Hematopoietic multipotent progenitor cell (in vitro differentiated cells): Measurements from ENCODE around the gene COBL. TPM values are rescaled to one million over a fixed set of nuclear protein-coding genes. Genes with fewer than 3 reads are reported as not detected.

Experiments used
- DNase-seq, 3 donors: peaks; one replicate each; pipeline ENCODE4 v3.0.0-alpha.2; 2011 to 2015; ENCODE audit warnings: low read depth in 2 of 3, low spot score in 2 of 3
- total RNA-seq: library from RNA; depleted of rRNA; stranded (reverse); fragments of >200 nt; gene quantifications from one replicate; pipeline ENCODE4 v1.2.3, GENCODE V29; 2012

The COBL gene
- total RNA-seq, 1 donor: 0.27 TPM

DNA sequence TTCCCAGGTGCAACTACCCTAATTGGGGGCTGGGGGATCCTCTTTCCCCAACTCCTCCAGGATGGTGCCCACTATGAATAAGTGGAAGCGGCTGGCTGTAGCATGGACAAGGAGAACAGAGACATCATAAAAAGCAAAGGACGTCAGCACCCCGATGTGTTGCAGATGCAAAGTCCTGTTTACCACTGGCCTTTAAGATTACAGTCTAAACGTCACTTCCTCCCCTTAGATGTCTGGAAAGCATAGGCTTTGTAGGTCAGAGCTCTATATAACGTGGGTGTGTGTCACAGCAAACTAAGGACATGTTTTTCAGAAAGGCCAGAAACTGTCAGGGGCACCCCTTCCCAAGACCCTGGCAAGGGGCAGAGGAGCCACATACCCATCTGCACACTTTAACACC is 7.9 kb downstream of the COBL start:
- no peak for DNase-seq

DNA sequence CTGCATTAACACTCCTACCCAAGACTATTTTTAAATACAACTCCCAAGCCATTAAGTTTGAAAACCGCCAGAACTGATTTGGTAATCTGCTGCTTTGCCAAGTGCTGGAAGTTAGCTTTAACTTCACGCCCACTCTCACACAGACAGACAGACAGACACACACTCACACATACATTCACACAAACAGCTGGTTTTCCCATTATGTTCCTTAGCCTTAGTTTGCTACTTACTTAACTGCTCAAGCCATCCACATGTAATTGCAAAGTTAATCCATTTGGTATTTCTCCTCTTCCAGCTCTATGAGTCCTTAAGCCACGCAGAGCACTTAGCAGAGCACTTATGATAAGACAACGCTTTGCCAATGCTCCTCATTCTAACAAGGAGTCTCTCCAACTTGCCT is 8.3 kb downstream of the COBL start:
- no peak for DNase-seq

DNA sequence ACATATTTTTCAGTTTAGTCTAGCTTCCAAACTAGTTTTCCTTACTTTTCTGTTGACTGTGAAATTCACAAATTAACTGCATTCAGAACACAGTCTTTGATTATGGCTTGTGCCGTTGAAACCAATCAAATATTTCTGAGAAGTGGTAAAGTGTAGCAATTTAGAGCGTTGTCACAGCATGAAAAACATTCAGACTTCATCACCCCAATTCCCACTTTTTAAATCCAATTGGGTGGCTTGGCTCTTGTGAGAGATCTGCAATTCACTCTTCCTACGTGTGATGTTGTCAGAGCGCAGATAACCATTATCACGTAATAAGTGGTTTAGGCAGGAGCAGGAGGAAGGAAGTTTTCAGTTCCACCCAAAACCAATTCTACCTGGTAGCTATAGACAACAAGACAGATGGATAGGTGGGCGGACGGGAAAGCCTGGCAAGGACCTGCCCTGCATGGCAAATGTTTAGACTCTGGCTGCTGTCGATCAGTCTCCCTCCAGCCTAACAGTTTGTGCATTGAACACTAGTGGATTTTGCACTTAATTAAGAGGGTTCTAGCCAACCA is 8.9 kb downstream of the COBL start:
- no peak for DNase-seq

DNA sequence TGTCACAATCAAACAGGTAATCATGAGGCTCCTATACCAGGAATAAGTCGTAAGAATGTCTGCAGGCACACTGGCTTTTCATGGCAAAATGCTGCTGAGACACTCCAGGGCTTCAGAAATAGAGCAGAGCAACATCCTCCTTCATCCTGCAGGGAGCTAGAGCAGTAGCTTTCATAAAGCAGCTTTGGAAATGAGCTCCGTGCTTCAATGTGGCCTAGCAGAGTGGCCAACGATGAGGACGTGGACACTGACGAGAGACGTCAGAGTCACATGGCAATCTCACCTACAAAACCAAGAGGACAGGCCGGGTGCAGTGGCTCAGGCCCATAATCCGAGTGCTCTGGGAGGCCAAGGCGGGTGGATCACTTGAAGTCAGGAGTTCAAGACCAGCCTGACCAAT is 9.8 kb downstream of the COBL start:
- DNase-seq: no peak

DNA sequence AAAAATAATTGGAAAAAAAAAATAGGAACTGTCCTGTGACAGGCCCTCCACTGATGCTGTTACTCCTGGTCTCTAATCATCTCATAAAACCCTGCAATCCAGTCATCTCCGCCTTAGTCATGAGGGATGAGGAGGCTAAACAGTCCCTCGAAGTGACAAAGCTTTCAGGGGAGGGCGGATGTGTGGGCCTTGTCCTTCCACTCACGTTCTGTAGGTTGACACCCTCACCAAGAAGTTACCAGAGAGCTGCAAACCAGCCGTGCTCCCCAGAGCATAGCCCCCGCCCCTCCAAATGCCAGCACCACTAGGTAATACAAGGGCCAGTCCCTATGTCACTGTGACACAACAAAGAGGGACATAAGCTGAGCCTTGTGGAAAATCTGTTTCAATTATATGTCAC is 11.9 kb downstream of the COBL start:
- no peak for DNase-seq

DNA sequence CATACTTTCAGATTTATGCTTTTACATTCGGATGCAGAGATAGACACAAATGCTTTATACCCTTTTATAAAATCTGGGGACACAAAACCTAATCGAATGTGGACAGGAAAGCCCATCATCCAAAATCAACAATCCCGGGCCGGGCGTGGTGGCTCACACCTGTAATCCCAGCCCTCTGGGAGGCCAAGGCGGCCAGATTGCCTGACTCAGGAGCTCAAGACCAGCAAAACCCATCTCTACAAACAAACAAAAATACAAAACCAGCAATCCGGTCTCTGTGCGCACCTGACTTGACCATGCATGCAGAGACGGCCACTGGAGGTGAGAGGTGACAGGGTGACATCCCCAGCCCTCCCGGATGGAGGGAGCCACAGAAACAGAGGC is 13.5 kb downstream of the COBL start:
- DNase-seq: no peak

DNA sequence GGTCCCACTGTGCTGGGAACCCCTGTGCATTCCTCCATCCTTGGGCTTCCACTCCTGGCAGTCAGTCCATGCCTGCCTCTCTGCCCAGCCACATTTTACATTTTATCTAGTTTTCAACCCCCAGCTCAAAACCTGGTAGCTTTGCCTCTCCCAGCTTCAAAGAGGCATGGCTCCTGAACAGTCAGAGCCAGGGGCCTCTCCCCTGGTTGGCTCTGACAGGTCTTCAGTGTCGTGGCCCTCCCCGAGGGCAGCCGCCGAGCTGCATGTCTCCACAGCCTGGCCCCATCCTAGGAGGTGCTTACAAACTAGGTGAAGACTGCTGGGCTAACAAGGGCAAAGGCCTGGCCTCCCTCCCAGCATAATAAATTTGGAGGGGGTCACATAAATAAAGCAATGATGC is 14.8 kb downstream of the COBL start:
- no peak for DNase-seq

DNA sequence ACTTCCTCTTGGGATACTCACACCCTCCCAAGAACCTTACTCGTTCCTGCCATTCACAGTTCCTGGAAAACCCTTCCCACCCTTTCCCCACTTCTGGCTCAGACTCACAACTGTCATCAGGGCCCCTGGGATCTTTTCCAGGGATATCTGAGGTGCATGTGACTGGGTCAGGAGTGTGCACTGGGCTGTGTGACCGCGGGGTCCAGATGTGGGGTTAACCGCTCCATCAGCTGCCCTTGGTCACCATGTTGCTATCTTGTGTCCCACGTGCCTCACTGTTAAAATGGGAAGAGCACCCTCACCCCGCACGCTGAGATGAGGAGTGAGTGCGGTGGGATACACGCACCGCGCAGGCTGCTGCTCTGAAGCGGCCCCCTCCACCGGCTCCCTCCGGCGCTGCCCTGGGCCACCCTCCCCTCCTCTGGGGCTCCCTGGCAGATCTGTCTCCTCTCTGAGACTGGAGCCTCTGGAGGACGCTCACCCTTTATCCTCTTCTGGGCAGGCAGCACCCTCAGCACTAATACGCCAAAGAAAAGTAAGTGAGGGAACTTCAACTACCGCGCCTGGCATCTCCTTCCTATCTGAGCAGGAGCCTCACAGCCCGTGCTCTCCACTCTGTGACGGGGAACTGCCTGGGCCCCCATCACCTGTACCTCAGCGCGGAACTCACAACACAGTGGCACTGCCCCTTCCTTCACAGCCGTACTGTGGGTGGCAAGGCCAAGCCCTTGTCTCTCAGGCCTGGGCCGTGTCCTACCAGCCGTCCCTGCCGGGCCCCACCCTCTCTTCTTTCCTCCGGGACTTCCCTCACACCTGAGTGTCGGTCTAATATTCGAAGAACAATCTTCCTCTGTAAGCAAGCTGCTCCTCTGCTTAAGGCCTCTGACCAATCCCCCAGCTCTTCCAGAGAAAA is 15.6 kb downstream of the COBL start:
- no peak for DNase-seq

DNA sequence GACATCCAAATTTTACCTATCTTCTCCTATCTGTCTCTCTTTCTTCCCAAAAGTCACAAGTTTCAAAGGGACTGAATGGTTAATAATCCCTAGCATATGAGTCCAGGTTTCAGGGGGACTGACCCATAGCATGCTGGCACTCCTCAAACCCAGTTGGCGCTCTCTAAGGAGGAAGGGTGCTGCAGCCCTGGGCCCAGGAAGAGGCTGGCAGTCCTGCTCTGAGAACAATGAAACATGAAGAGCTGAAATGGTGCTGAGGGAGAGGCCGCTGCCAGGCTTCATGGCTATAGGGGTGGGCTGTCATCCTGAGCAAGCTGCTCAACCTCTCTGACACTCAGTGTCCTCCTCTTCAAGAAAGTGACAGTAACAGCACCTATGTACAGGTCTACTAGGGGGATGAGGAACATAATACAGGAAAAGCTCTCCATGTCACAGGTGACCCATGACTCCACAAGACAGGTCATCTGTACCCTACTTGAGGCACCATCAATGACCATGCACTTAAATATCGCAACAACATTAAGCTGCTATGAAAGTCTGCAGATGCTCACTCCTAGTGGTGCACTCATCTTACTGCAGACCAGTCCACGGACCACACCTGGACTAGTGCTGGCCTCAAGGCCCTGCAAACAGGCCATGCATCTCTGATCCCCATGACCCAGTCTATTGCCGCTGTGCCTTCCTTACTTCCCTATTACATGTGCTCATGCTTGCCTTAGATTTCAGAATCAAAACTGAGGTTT is 17.0 kb downstream of the COBL start:
- no peak for DNase-seq

DNA sequence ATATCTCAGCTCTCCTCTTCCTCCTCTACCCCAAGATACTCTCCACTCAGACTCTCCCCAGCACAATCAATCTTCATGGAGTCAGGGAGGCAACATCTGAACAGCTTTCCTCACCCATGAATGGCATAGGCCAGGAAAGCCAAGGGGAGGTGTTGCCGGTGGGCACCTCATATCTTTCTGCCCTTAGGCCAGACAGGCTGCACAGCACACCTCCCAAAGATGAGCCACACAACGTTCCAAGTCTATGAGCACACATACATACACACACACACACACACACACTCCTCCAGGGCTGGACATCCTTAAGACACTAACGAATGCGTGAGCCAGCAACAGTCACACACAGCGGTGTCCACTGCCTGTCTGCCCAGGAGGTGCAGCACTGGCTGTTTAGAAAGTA is 17.7 kb downstream of the COBL start:
- DNase-seq: no peak

DNA sequence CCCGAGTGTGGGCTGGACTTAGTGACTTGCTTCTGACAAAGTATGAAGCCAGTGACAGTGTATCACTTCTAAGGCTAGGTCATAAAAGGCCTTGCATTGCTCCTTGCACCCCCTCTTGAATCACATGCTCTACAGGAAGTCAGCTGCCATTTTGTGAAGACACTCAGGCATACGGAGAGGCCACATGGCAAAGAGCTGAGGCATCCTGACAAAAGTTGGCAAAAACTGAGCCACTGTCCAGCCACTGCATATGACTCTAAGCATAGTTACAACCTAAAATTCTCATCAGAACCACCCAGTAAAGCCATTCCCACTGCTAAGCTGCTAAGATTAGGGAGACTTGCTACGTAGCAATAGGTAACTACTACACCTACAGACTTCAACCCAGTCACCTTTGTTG is 18.6 kb downstream of the COBL start:
- no peak for DNase-seq

DNA sequence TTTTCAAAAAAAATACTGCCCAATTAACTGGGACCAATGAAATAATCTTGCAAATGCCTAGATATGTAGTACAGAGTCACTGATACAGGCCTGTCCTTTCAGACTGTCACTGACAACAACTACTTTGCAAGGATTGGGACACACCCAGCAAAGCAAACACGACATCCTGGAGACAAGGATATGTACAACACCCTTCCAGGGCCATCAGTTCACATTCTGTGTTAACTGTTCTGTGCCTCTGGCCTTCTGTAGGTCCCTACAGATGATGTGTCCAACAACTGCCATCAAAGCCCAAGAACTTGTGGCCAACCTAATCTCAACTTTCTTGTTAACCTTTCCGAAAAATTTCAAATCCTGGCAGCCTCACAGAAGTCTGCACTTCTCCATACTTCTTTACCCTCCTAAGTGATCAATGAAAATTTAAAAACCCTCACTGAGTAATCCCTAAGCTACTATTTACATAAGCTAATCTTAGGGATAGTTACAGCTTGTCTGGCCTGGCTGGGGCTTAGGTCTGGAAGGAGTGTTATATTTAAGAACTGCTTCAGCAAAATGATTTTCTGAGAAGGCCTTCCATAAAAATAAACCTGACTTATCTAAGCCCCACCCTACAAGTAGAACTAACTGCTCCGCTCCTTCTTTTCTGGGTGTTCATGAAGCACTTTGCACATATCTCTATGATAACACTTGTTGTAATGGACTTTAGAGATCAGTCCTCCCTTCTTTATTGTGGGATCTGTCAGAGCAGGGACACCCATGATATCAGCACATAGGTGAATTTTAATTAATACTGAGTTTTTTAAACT is 21.0 kb downstream of the COBL start:
- no peak for DNase-seq

DNA sequence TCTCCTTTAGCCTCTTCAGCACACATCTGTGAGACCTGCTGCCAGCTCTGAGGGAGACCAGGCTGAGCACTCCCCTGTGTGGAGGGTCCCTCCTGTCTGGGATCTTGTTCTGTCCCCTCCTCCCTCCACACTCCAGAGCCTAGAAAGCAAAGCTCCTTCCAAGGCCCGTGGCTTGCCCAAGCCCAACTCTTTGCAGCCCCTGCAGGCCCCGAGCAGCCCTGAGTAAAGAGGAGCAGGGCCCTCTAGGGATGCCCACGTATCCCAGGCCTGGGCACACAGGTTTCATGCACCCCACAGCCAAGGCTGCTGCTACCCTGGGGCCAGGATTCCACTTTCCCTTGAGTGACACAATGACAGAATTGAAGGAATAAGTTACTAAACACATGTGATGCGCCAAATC is 24.0 kb downstream of the COBL start:
- no peak for DNase-seq

DNA sequence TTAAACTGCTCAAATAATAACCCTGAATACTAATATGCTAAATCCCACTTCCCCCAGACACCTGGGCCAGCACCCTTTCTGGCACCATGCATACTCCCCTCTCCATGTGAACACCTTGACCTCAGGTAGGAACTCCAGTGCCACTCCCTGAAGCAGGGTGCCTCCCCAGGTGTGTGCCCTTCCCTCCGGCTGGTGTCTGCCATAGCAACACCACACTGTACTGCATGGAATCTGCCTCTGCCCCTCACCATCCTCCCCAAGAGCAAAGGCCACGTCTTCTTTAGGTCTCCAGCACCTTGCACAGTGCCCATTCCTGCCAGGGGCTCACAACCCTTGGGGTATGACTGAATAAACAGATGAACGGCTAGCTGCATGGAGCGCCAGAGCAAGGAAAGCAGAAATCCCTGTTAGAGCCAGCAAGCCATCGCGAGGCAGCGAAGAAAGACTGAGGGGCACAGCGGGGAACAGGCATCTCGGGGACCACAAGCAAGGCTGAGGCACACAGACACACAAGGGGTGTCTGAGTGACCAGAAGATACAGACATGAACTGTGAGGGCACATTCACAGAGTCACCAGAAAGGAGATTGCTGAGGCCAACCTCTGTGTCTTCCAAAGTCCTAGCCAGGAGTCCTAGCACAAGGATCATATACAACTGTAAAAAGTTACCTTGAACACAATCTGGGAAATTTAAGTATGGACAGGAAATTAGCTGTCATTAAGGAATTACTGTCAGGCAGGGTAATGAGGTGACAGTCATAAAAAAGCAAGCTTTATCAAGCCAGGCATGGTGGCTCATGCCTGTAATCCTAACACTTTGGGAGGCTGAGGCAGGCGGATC is 25.7 kb downstream of the COBL start:
- DNase-seq: no peak

DNA sequence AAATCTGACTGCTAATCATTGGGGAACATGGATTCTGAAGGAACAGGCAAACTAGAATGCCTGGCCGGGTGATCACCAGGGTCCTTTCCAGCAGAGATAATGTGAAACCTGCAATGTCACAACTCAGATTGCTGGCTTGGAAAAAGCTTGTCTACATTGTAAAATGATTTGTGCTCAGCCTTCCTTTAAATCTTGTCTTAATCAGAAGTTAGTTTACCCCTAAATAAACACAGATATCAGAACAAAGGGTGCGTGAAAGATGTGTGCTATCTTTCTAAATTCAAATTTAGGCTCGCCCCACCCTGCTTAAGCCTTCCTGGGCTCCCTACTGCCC is 26.3 kb downstream of the COBL start:
- DNase-seq: no peak

DNA sequence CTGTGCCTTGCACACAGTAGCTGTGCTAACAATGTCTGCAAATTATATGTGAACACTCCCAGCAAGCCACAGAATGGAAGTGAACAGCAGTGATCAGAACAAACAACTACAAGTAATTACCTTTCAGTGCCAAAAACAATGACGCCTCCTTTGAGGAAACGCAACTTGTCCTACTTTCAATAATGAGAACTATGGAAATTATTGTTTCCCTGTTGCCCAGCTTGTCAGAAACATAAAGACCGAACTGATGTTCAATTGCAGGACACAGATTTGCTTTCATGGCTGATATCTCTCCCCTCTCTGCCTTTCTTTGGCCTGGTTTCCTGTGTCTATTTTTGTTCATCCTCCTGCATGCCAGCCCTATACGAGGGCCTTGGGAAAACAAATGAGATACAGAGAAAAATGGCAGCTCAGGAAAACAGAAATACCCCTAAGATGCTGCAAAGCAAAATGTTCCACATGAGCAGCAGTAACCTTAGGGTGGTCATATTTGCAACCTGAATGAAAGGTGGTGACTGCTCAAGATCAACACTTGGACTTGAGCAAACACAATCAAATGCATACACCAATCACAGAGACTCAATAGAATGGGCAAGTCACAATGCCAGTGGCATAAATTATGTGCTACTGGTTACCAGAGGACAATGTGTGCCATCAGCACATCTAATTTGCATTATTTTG is 26.8 kb downstream of the COBL start:
- DNase-seq: no peak

DNA sequence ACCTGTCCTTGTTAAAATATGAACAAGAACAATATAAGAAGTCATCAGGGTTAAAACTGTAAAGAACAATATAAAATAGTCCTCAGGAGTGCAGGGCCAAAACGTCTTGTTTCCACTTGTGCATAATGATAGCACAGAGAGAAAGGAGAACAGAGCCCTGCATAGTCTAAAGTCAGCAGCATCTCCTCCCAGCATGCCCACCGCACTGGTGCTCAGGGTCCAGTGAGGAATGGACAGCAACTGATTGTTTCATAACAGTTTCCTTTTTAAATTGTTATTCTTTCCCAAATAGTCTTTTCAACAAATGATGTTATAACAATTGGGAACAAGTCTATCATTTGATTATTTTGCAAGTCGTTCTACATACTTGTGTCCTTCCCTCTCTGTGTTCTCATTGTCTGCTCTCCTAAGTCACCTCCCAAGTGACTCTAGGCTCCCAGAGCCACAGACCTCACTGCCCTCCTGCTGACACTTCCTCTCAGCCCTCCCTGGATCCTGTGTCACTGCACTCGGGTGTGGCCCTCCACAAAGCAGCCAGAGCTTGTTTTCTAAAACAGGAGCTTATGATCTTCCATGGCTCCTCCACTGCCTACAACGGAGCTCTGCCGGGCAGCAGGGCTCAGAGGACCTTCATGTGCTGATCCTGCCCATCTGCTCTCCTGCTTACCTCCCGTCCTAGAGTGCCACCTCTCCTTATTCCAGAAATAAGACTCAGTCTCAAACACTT is 27.6 kb downstream of the COBL start:
- no peak for DNase-seq

DNA sequence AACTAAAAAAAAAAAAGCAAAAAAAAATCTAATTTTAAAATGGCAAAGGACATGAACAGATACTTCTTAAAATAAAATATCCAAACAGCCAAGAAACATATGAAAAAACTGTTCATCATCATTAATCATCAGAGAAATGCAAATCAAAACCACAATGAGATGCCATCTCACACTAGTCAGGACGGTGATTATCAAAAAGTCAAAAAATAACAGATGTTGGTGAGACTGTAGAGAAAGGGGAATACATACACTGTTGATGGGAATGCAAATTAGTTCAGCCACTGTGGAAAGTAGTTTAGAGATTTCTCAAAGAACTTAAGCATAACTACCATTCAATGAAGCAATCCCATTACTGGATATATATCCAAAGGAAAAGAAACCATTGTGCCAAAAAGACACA is 30.2 kb downstream of the COBL start:
- DNase-seq: no peak

DNA sequence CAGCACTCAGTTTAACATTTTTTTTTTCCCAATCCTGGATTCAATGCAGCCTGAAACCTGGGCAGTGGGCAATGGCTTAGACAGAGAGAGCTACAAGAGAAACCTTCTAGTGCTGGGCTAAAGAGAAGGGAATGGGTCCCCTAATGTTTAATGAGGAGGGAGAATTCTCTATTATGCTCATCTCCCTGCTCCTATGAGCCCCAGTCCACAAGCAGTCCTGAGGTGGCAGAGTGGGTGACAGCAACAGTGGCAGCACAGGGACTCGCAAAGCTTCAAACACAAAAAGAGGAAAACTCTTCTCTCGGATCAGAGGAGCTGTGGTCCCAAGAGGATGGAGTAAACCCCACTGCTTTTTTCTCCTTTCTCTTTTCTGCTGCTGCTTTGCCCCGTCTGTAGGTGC is 36.5 kb downstream of the COBL start:
- no peak for DNase-seq
